NT2/D1 (cell line): ENCODE measurements around the gene MLH3.
A peak's percentile ranks its signal among the peaks of the same experiment; 100 is the strongest.

Experiments
- DNase-seq: peaks from one replicate; pipeline ENCODE4 v3.0.0-alpha.2; 2011; ENCODE audit warnings: low read depth, low spot score
- H3K27me3 ChIP-seq: 2 replicates; pipeline ENCODE4 v1.6.0; 2011; ENCODE audit warnings: mild to moderate bottlenecking; ENCODE audit not compliant: insufficient read length, insufficient read depth
- H3K36me3 ChIP-seq: 2 replicates; pipeline ENCODE4 v1.6.1; 2011; ENCODE audit warnings: mild to moderate bottlenecking, low read length, mixed read lengths; ENCODE audit not compliant: insufficient read depth, insufficient read length
- H3K4me1 ChIP-seq: 2 replicates; pipeline ENCODE4 v1.5.1; 2011; ENCODE audit not compliant: insufficient read depth, insufficient read length
- H3K4me3 ChIP-seq: 2 replicates; pipeline ENCODE4 v1.5.1; 2011; ENCODE audit warnings: low read depth; ENCODE audit not compliant: insufficient read length
- H3K9ac ChIP-seq: 2 replicates; pipeline ENCODE4 v1.6.0; 2011; ENCODE audit warnings: low read depth; ENCODE audit not compliant: insufficient read length
- H3K9me3 ChIP-seq: 2 replicates; pipeline ENCODE4 v1.5.1; 2011; ENCODE audit warnings: mild to moderate bottlenecking, low read length; ENCODE audit not compliant: insufficient read depth
- SUZ12 ChIP-seq: IDR thresholded peaks from 2 replicates; pipeline ENCODE4 v1.6.1; 2011; ENCODE audit not compliant: insufficient read length, insufficient read depth; ENCODE audit errors: extremely low read depth
- YY1 ChIP-seq: IDR thresholded peaks from 2 replicates; pipeline ENCODE4 v1.6.1; 2011; ENCODE audit not compliant: insufficient read length, insufficient read depth
- ZNF274 ChIP-seq: IDR thresholded peaks from 2 replicates; pipeline ENCODE4 v1.6.1; 2011; ENCODE audit warnings: mild to moderate bottlenecking, low read depth, low read length

The MLH3 gene

GRCh38 chr14:75050852-75051555, at the start of gene MLH3:
Gene MLH3 (minus strand): TSS chr14:75051467. CDS start chr14:75049655, 1,812 bp downstream.
- no peaks in the 10 kb centered on the region for H3K27me3 ChIP-seq
- peak; percentile 75 for DNase-seq
- H3K4me1 ChIP-seq, result no peaks in the 10 kb centered on the region
- no peaks in the 10 kb centered on the region for H3K9me3 ChIP-seq
- H3K9ac ChIP-seq, result peak within 1 kb of the TSS; percentile 78
- TF ChIP-seq ZNF274 (no peak), YY1 (no peak), SUZ12 (no peak)
- peak within 1 kb of the TSS; percentile 64 for H3K4me3 ChIP-seq
- peaks cover 16% of the 10 kb centered on the region for H3K36me3 ChIP-seq

DNA sequence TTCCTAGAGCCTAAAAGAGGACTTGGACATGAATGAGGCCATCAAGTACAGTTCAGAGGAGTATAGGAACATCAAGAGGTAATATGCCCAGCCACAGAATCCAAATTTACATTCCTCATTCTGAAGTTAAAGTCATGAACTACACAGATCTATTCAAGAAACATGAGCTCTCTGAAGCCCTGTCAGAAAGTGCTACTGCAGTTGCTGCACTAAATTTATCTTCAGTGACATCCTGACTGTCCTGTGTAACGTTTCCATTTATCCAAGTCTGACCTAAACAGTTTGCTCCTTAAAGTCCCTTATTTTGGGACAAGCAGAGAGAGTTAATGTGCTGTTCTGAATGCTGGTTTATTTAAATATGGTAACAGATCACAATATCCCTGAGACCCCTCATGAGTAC, 47.4 kb upstream of the MLH3 start:
- no peak for DNase-seq
- H3K36me3 ChIP-seq, result peaks cover 68% of the 10 kb centered on the region
- H3K27me3 ChIP-seq, result no peaks in the 10 kb centered on the region
- TF ChIP-seq SUZ12, result no peak
- no peak for TF ChIP-seq ZNF274
- TF ChIP-seq YY1, result no peak
- H3K9me3 ChIP-seq, result no peaks in the 10 kb centered on the region
- no peaks in the 10 kb centered on the region for H3K4me1 ChIP-seq
- no peak overlapping the region for H3K9ac ChIP-seq
- H3K4me3 ChIP-seq, result no peak overlapping the region

- H3K9me3 ChIP-seq, result no peaks in the 10 kb centered on the region
- no peaks in the 10 kb centered on the region for H3K4me1 ChIP-seq
- no peak for TF ChIP-seq SUZ12
- TF ChIP-seq ZNF274, result no peak
- TF ChIP-seq YY1, result no peak
- H3K9ac ChIP-seq, result no peak overlapping the region
- H3K36me3 ChIP-seq, result peaks cover 67% of the 10 kb centered on the region
- no peak overlapping the region for H3K4me3 ChIP-seq
- no peak for DNase-seq
- H3K27me3 ChIP-seq, result no peaks in the 10 kb centered on the region
Measured at GRCh38 chr14:75098212-75098611, 46.9 kb upstream of the MLH3 start.

DNA sequence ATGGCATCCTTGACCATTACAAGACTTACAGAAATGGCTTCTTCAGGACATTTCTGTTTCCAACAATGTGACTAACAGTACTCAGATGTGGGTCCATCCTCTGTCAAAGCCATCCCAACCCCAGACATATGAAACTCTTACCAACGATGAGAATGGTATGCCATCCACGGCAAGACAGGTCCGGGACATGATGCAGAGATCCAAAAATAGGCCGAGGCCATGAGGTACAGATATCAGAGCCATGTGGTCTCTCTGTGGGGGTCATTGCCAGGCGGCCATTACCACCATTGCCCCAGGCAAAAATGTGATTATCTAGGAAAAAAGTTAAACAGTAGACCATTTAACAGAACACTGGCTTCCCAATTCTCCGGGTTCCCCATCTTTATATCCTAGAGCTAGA, 45.7 kb upstream of the MLH3 start:
- Histone ChIP-seq H3K4me1 (no peaks in the 10 kb centered on the region), H3K4me3 (no peak overlapping the region), H3K36me3 (peaks cover 67% of the 10 kb centered on the region), H3K9ac (no peak overlapping the region), H3K27me3 (no peaks in the 10 kb centered on the region), H3K9me3 (no peaks in the 10 kb centered on the region)
- no peak for DNase-seq
- TF ChIP-seq SUZ12 (no peak), YY1 (no peak), ZNF274 (no peak)

- Histone ChIP-seq H3K36me3 (peaks cover 64% of the 10 kb centered on the region), H3K9me3 (no peaks in the 10 kb centered on the region), H3K4me1 (no peaks in the 10 kb centered on the region), H3K9ac (no peak overlapping the region), H3K27me3 (no peaks in the 10 kb centered on the region), H3K4me3 (no peak overlapping the region)
- DNase-seq, result no peak
- no peak for TF ChIP-seq YY1
- no peak for TF ChIP-seq SUZ12
- no peak for TF ChIP-seq ZNF274
Measured at GRCh38 chr14:75095690-75096089, 44.4 kb upstream of the MLH3 start.

DNA sequence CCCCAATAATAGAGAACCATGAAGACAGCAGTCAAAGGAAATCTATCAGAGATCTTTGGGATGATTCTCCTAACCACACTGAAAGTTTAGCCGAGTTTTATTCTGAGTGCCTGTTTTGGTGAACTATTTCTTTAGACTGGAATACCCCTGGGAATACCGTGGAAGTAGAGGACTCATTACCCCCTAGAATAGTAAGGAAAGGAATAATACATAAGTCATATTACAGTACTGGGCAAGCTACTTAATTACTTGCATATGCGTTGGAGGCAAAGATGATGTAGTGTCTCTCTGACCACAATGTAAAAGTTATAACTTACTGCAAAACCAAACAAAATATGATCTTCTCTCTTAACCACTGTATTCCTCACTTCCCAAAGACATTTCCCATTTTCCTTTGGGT, 43.6 kb upstream of the MLH3 start:
- Histone ChIP-seq H3K4me1 (no peaks in the 10 kb centered on the region), H3K9me3 (no peaks in the 10 kb centered on the region), H3K36me3 (peaks cover 70% of the 10 kb centered on the region), H3K9ac (no peak overlapping the region), H3K27me3 (no peaks in the 10 kb centered on the region), H3K4me3 (no peak overlapping the region)
- TF ChIP-seq SUZ12 (no peak), YY1 (no peak), ZNF274 (no peak)
- no peak for DNase-seq

DNA sequence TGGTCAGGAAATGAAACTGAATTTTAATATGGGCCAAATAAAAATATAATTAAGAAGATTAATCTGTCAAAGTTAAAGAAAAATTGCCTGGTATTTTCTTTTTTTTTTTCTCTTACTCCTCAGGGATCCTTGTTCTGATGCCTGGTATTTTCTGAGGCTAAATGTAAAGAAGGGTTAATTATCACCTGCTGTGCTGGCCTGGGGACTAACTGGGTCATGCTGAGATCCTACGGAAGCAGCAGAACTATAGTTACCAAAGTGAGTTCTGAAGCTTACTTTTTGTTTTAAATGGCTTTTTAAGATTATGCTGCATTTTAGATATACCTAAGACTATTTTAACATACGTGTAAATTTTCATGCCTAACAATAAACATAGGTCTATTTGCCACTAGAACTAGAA, 41.4 kb upstream of the MLH3 start:
- Histone ChIP-seq H3K27me3 (no peaks in the 10 kb centered on the region), H3K36me3 (peaks cover 68% of the 10 kb centered on the region), H3K4me3 (no peak overlapping the region), H3K9me3 (no peaks in the 10 kb centered on the region), H3K9ac (no peak overlapping the region), H3K4me1 (no peaks in the 10 kb centered on the region)
- TF ChIP-seq ZNF274, result no peak
- no peak for TF ChIP-seq SUZ12
- no peak for TF ChIP-seq YY1
- no peak for DNase-seq
